ENCODE data around the gene GOLM1. TPM values are rescaled to one million over a fixed set of nuclear protein-coding genes. Genes with fewer than 3 reads are reported as not detected.
"Not testable (repeated sequence)": the region's sequence is repeated elsewhere in the genome, so short reads cannot be mapped to it uniquely, and the experiment has no call there.

The GOLM1 gene, protein sequence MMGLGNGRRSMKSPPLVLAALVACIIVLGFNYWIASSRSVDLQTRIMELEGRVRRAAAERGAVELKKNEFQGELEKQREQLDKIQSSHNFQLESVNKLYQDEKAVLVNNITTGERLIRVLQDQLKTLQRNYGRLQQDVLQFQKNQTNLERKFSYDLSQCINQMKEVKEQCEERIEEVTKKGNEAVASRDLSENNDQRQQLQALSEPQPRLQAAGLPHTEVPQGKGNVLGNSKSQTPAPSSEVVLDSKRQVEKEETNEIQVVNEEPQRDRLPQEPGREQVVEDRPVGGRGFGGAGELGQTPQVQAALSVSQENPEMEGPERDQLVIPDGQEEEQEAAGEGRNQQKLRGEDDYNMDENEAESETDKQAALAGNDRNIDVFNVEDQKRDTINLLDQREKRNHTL
- total RNA-seq = 133 TPM
- polyA plus RNA-seq (ENCODE audit: insufficient read depth, low read depth, low replicate concordance) = 88.6 TPM
- long read RNA-seq, donor 1, transcript GOLM1-203 (10 exons, 3,046 nt) = major isoform, 26 of 45 reads
- long read RNA-seq, donor 1, partial matches to known transcripts = 18 of 45 reads
- long read RNA-seq, donor 1, other reads (novel, unspliced or antisense) = 0 of 45 reads
- long read RNA-seq, donor 2, transcript GOLM1-203 (10 exons, 3,046 nt) = major isoform, 29 of 31 reads
- long read RNA-seq, donor 2, partial matches to known transcripts = 0 of 31 reads
- long read RNA-seq, donor 2, other reads (novel, unspliced or antisense) = 0 of 31 reads
- long read RNA-seq, donor 3, transcript GOLM1-203 (10 exons, 3,046 nt) = major isoform, 28 of 29 reads
- long read RNA-seq, donor 3, partial matches to known transcripts = 0 of 29 reads
- long read RNA-seq, donor 3, other reads (novel, unspliced or antisense) = 0 of 29 reads
- long read RNA-seq, donor 4, transcript GOLM1-203 (10 exons, 3,046 nt) = major isoform, 19 of 19 reads
- long read RNA-seq, donor 4, partial matches to known transcripts = 0 of 19 reads
- long read RNA-seq, donor 4, other reads (novel, unspliced or antisense) = 0 of 19 reads
- long read RNA-seq, donor 5, partial matches to known transcripts = 0 of 1 reads
- long read RNA-seq, donor 5, other reads (novel, unspliced or antisense) = 0 of 1 reads
- long read RNA-seq, donor 6, transcript GOLM1-203 (10 exons, 3,046 nt) = major isoform, 9 of 11 reads
- long read RNA-seq, donor 6, partial matches to known transcripts = 0 of 11 reads
- long read RNA-seq, donor 6, other reads (novel, unspliced or antisense) = 0 of 11 reads
- long read RNA-seq, donor 7, transcript GOLM1-202 (10 exons, 3,022 nt) = minor isoform, 17 of 316 reads
- long read RNA-seq, donor 7, transcript GOLM1-203 (10 exons, 3,046 nt) = major isoform, 234 of 316 reads
- long read RNA-seq, donor 7, partial matches to known transcripts = 23 of 316 reads
- long read RNA-seq, donor 7, other reads (novel, unspliced or antisense) = 42 of 316 reads
- long read RNA-seq, donor 8, transcript GOLM1-203 (10 exons, 3,046 nt) = major isoform, 15 of 27 reads
- long read RNA-seq, donor 8, partial matches to known transcripts = 12 of 27 reads
- long read RNA-seq, donor 8, other reads (novel, unspliced or antisense) = 0 of 27 reads
- long read RNA-seq, donor 9, transcript GOLM1-203 (10 exons, 3,046 nt) = major isoform, 12 of 12 reads
- long read RNA-seq, donor 9, partial matches to known transcripts = 0 of 12 reads
- long read RNA-seq, donor 9, other reads (novel, unspliced or antisense) = 0 of 12 reads
- long read RNA-seq, donor 10, transcript GOLM1-203 (10 exons, 3,046 nt) = major isoform, 19 of 54 reads
- long read RNA-seq, donor 10, partial matches to known transcripts = 35 of 54 reads
- long read RNA-seq, donor 10, other reads (novel, unspliced or antisense) = 0 of 54 reads

DNA sequence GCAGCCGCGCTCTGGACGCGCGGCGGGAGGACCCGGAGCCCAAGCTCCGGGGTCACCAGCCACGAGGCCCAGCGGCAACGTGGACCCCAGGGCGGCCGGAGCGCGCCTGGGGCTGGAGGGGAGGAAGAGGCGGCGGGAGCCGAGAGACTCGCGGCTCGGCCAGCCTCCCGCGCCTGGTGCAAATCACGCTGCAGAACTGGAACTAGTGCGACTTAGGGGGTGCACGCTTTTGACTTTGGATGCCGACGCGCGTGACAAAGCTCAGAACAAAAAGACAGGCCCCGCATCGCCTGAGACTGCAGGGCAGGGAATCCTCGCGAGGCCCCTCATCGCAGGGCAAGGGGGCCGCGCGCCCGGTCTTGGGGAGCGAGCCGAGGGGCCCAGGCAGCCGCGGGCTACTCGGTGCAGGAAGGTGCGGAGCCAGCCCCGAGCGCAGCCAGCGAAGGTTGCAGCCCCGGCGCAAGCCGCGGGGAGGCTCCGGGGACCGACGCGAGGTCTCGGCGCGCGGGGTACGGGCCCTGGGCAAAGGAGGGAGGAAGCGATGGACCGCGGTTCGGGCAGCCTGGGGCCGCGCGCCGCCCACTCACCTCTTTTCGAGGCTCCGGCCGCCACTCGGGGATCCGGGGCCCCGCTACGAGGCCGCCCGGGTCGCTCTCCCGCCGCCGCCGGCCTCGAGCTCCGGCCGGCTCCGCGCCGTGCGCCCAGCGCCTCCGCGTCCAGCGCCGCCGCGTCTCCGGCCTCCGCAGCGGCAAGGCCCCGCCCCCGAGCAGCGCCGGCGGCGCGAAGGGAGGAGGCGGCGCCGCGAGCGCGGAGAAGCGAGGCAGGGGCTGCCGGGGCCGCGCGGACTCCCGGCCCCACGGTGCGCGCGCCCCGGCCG is at the start of gene GOLM1:
GOLM1 (minus strand) TSS at position 735 of the 877 bp plus-strand sequence. CDS start 20,238 bp downstream, outside the sequence.
- Histone ChIP-seq H3K9ac (ENCODE audit: low read length in 3 of 3) (peak within 1 kb of the TSS; percentile 10 to 60 (median 58)), H3K9me3 (ENCODE audit: control insufficient read depth in 2 of 3, insufficient read depth in 1 of 3, low read length in 3 of 3) (no peaks in the 10 kb centered on the region), H3K36me3 (ENCODE audit: control insufficient read depth in 2 of 3, insufficient read depth in 3 of 3, low read length in 3 of 3) (no peaks in the 10 kb centered on the region), H3K4me1 (ENCODE audit: control insufficient read depth in 2 of 3, insufficient read depth in 2 of 3, low read depth in 1 of 3, low read length in 3 of 3) (no peaks in the 10 kb centered on the region), H3K4me3 (ENCODE audit: low read length in 3 of 3) (peak within 1 kb of the TSS; percentile 46 to 73 (median 64)), H3K27ac (ENCODE audit: low read depth in 2 of 2, low read length in 2 of 2) (peak within 1 kb of the TSS; percentile 68 to 75), H3K27me3 (ENCODE audit: control insufficient read depth, insufficient read depth, low read length) (no peaks in the 10 kb centered on the region)
- FAIRE-seq (no peak), DNase-seq (peak; percentile 57 to 89 (median 78))
- peak; percentile 15 for TF ChIP-seq CTCF (IDR thresholded peaks at IDR 0.05; ENCODE audit: borderline replicate concordance, extremely low read depth, insufficient read depth)
- intact Hi-C loops (cut with DNase I) = no loop called here

DNA sequence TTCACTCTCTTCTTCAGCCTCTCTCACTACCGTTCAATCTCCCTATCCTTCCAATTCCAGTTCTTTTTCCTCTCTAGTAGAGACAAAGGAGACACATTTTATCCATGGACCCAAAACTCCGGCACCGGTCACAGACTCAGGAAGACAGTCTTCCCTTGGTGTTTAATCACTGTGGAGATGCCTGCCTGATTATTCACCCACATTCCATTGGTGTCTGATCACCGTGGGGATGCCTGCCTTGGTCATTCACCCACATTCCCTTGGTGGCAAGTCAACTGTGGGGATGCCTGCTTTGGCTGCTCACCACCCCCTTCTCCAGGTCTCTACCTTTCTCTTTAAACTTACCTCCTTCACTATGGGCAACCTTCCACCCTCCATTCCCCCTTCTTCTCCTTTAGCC is 47.3 kb upstream of the GOLM1 start:
- H3K36me3 ChIP-seq (ENCODE audit: control insufficient read depth in 2 of 3, insufficient read depth in 3 of 3, low read length in 3 of 3); H3K9me3 ChIP-seq (ENCODE audit: control insufficient read depth in 2 of 3, insufficient read depth in 1 of 3, low read length in 3 of 3); H3K27me3 ChIP-seq (ENCODE audit: control insufficient read depth, insufficient read depth, low read length); H3K27ac ChIP-seq (ENCODE audit: low read depth in 2 of 2, low read length in 2 of 2); H3K9ac ChIP-seq (ENCODE audit: low read length in 3 of 3); intact Hi-C loops (cut with DNase I); H3K4me3 ChIP-seq (ENCODE audit: low read length in 3 of 3); FAIRE-seq; DNase-seq; H3K4me1 ChIP-seq (ENCODE audit: control insufficient read depth in 2 of 3, insufficient read depth in 2 of 3, low read depth in 1 of 3, low read length in 3 of 3): not testable (repeated sequence)

- H3K9ac ChIP-seq (ENCODE audit: low read length in 3 of 3); H3K36me3 ChIP-seq (ENCODE audit: control insufficient read depth in 2 of 3, insufficient read depth in 3 of 3, low read length in 3 of 3); H3K9me3 ChIP-seq (ENCODE audit: control insufficient read depth in 2 of 3, insufficient read depth in 1 of 3, low read length in 3 of 3); H3K27ac ChIP-seq (ENCODE audit: low read depth in 2 of 2, low read length in 2 of 2); DNase-seq; H3K4me3 ChIP-seq (ENCODE audit: low read length in 3 of 3); H3K27me3 ChIP-seq (ENCODE audit: control insufficient read depth, insufficient read depth, low read length); H3K4me1 ChIP-seq (ENCODE audit: control insufficient read depth in 2 of 3, insufficient read depth in 2 of 3, low read depth in 1 of 3, low read length in 3 of 3); intact Hi-C loops (cut with DNase I); FAIRE-seq: not testable (repeated sequence)
These were observed 46.6 kb upstream of the GOLM1 start for GRCh38 chr9:86145960-86146359.

Data from kidney (tissue), 22 donors.